IPS DF 4.7 (cell line): Measurements from ENCODE around the gene PYCARD.
"Not testable (repeated sequence)": the region's sequence is repeated elsewhere in the genome, so short reads cannot be mapped to it uniquely, and the experiment has no call there.

Experiments
- DNase-seq: peaks from one replicate; pipeline ENCODE4 v3.0.0-alpha.2; 2013; ENCODE audit warnings: low spot score; ENCODE audit errors: extremely low read depth

Gene PYCARD

DNA sequence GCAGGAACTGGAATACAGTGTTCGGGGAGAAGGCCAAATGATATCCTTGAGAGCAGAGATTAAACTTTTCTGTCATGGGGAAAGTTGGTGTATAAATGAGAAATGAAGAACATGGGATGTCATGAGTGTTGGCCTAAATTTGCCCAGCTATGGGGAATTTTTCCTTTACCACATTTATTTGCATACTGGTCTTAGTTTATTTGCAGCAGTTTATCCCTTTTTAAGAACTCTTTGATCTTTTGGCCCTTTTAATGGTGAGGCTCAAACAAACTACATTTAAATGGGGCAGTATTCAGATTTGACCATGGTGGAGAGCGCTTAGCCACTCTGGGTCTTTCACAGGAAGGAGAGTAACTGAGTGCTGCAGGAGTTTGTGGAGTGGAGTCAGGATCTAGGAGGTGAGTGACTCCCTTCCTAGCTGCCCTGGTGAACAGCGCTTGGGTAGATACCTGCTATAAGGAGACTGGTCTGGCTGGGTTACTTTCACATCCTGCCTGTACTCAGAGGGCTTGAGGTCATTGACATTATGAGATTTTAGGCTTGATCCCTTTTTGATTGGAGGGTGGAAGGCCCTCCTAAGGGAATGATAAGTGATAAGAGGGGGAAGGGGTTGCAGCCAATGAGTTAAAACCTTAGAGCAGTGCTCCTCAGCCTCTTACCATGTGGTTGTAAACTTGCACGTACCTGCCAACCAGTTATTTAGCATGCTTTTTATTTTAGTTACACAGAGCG, 10.7 kb downstream of the PYCARD start:
- no peak for DNase-seq

DNA sequence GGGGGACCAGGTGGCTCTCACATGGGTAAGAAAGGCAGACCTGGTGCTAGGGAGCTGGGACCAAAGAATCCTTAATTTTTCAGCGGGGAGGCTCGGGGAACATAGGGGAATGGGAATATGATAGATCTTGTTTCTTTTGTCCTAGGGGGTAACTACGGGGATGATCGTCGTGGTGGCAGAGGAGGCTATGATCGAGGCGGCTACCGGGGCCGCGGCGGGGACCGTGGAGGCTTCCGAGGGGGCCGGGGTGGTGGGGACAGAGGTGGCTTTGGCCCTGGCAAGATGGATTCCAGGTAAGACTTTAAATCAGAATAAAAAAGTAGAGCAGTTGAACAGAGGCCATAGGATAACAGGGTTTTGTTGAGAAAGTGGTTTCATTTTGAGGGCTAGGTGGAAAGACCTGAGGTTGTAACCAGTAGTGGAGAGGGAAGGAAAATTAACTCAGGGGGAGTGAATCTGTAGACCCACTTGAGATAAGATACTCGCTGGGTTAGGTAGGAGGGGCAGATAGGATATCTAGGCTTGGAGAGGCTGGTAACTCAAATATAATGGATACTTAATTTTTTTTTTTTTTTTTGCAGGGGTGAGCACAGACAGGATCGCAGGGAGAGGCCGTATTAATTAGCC, 11.6 kb downstream of the PYCARD start:
- DNase-seq, result no peak

GRCh38 chr16:31190061-31190460, 12.5 kb downstream of the PYCARD start:
- DNase-seq, result no peak

DNA sequence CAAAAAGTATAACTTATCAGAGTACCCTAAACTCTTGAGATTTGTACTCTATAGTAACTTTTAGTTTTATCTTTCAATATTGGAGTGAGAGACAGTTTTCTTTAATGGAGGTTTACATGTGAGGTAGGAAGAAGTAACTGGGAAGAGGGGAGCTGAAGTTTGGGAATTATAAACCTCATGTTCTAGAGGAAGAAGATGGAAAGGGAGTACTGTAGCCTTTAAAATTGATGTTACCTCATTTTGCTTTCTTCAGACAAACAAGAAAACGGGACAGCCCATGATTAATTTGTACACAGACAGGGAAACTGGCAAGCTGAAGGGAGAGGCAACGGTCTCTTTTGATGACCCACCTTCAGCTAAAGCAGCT, 13.2 kb downstream of the PYCARD start:
- no peak for DNase-seq

DNA sequence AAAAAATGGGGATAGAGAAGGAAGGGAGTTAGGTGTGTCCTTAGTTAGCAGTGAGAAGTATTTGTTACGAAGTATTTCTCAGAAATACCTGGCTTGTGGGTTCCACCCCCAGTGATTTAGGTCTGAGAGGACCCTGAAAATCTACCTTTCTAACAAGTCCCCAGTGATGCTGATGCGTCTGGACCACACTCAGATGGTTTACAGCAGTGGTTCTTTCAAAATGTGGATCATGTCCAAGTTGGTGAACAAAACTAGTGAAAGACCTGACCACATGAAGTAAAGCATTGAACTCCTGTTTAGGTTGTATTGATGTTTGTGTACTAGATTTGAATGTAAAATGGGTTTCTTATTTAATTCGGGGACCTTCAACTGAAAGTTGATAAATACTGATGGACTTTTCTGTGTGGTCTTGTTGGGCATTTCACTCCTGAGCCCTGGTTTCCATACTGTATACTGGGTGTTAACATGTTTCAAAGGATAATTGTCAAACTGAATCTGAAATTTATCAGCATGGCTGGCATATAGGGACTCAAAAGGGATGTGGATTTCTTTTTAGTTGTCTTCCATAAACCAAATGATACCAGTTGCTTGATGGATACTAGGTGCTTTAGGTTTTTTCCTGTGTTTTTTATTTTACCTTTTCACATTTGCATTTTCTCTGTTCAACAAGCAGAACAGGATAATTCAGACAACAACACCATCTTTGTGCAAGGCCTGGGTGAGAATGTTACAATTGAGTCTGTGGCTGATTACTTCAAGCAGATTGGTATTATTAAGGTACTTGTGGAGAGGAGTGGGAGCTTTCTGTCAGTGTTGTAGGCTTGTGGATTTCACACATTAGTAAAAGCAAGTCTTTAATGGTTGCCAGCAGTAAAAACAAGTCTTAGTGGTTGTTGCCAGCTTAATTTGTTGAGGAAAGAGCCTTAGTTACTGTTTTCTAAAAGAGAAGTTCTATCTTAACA, 13.8 kb downstream of the PYCARD start:
- no peak for DNase-seq

DNA sequence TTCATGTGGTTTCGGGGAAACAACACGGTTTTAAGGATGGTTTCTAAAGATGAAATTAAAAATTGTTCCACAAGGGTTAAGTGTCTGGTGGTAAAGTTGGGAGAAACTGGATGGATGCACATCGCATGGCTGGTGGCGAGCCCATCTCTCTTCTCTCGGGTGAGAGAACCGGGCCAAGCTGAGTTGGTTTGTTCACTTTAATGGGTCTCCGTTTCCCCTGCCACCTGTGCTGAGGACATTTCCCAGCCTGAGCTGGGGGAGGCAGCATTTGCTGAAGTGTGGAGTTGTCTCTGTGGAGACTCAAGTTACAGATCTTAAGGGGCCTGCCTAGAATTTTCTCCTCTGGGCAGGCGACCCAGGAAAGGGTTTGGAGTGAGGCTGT, 14.8 kb downstream of the PYCARD start:
- DNase-seq, result no peak

DNA sequence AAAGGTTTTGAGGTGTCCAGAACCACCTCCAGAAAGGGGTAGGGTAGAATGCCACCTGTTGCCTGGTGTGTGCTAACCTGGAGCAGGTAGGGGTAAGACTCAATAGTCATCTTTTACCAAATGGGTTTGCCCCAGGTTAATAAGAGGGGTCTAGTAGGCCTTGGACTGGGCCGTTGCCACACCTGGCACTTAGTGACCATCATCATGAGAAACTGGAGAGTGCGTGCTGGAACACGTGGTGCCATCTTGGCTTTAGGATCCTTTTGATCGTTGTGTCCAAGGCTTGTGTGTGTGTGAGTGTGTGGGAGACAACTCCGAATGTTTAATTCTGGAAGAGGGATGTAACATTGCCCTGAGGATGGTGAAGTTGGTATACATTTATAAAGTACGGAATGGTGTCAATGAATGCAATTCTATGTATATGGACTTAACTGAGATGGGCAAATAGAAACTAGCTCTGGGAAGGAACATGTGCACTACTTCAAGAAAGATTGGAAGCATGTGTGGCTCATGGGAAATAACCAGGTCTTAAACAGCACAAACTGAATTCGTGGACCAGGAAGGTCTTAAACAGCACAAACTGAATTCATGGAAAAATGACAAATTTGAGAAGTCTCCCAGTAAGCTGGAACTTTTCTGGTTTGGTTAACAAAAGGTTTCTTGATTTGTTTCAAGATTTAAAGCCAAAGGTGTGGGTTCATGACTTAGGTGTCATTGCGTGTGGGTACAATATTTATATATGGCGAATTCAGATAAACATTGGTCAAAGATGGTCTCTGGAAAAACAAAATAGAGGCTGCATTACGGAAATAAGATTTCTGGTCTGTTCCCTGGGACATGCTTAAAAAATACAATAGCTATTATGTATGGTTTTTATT, 15.4 kb downstream of the PYCARD start:
- no peak for DNase-seq

- DNase-seq, result no peak
Observed at GRCh38 chr16:31186176-31186575, 16.4 kb downstream of the PYCARD start.

GRCh38 chr16:31185339-31185738, 17.2 kb downstream of the PYCARD start:
- no peak for DNase-seq

DNA sequence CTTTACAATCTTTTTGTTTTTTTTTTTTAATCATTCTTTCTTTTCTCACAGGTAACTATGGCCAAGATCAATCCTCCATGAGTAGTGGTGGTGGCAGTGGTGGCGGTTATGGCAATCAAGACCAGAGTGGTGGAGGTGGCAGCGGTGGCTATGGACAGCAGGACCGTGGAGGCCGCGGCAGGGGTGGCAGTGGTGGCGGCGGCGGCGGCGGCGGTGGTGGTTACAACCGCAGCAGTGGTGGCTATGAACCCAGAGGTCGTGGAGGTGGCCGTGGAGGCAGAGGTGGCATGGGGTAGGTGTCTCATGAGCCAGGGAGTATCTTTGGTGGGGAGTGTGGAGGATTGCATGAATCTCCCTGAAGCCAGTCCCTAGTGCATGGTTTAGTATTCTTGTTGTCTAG, 17.7 kb downstream of the PYCARD start:
- no peak for DNase-seq

DNA sequence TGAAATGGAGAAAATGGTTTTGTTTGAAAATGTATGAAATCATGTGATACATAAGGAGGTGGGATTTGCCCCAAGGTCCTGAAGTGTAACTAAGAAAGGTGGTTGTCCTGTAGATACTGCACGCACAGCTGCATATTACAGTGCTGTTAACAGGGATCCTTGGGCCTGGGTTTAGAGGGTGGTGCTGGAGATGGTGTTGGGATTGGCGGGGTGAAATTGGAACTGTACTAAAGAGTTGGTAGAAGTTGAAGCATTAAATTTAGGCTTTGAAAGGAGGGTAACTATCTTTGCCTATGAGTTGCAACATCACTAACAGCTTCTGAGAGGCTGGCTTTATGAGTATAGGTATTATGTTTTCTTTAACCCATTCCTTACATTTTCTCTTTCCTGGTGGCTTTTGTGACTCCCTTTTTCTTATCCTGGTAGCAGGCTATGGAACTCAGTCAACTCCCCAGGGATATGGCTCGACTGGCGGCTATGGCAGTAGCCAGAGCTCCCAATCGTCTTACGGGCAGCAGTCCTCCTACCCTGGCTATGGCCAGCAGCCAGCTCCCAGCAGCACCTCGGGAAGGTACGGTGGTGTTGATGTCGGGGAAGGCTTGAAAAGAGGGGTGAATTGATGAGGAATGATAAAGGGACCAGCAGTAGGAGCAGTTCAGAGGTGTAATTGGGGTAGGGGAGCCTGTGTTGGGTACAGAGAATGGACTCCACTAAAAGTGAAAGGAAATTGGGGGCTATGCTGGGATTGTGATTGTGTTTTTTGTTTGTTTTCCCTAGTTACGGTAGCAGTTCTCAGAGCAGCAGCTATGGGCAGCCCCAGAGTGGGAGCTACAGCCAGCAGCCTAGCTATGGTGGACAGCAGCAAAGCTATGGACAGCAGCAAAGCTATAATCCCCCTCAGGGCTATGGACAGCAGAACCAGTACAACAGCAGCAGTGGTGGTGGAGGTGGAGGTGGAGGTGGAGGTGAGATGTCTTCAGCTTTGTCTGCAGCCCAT, 18.8 kb downstream of the PYCARD start:
- DNase-seq, result no peak

GRCh38 chr16:31182391-31182790, 20.2 kb downstream of the PYCARD start:
- no peak for DNase-seq

- no peak for DNase-seq
Observed at GRCh38 chr16:31181102-31181830, 21.3 kb downstream of the PYCARD start.

DNA sequence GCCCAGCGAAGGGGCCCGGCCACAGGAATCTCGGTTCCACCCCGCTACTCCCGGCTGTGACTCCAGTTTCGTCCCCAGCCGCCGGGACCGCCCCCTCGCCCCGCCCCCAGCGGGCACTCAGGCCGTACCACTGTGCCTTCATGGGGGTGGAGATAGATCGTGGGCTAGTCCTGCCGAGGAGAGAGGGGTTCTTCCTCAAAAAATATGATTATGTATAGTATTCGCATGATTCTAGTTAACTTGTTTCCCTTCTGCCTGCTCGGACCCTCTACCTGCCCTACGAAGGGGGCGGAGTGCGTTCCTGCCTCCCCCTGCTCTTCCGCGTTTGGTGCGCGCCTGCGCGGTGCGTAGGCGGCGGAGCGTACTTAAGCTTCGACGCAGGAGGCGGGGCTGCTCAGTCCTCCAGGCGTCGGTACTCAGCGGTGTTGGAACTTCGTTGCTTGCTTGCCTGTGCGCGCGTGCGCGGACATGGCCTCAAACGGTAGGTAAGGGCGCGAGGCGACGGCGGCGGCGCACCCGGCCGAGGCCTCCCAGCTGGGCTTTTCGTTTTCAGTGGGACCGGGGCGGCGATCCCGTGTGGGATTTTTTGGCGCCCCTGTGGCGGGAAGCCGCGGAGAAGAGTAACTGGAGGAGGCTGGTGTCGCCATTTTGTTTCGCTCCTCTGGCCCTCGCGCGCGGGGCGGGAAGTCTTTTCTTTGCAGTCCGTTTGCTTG, 22.7 kb downstream of the PYCARD start, which contains the start of gene FUS:
Gene FUS (plus strand): TSS at position 393 of the 713 bp plus-strand sequence. CDS start 76 bp downstream, at position 469.
- DNase-seq, result no peak

GRCh38 chr16:31179219-31179746, 23.3 kb downstream of the PYCARD start:
- DNase-seq, result no peak

DNA sequence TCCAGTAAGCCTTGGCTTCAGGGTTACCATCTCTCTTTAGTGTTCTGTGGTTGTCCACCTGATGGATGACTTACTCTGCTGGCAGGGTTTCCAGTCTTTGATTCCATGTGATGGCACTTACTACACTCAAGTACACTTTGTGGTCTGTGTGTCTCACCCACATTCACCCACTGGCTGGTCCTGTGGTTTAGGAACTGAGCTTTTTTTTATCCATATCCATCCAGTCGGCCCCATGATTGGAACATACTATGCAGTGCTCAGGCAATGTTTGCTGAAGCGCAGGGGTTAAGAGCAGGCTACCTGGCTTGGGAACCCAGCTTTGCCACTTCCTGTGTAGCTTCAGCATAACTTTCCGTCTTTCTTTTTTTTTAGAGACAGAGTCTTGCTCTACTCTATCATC, 25.4 kb downstream of the PYCARD start:
- no peak for DNase-seq

- not testable (repeated sequence) for DNase-seq
Observed at GRCh38 chr16:31170048-31170447, 32.5 kb downstream of the PYCARD start.

DNA sequence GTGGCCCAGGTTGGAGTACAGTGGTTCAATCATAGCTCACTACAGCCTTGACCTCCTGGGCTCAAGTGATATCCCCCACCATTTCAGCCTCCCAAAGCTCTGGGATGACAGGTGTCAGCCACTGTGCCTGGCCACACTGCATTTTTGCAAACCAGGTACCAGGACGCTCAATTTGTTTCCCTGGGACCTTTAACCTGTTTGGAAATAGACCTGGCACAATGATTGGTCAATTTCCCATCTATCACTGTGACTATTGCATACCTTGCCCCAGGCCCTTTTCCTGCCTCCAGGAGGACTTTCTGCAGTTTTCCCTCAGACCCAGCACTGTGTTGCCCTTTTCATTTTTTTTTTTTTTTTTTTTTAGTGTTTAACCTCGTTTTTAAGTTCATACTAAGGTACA, 33.7 kb downstream of the PYCARD start:
- DNase-seq, result no peak
